Caco-2 (cell line): ENCODE data around the gene CA12. TPM values are rescaled to one million over a fixed set of nuclear protein-coding genes. Genes with fewer than 3 reads are reported as not detected.

Experiments
- BruUV-seq: library from RNA; stranded (reverse); fragments of 400-500 nt; replicated peaks from 2 replicates; lab custom pipeline; 2021; lab: Mats Ljungman, UMichigan
- CTCF ChIA-PET: fragments of 300-600 bp; sonication (Branson Sonifier 250); formaldehyde crosslinking; loops from one replicate; lab custom pipeline; 2022; ENCODE audit warnings: antibody characterized with exemption; lab: Charles Lee
- POLR2A ChIA-PET: fragments of 300-600 bp; sonication (Branson Sonifier 250); formaldehyde crosslinking; loops from one replicate; lab custom pipeline; 2022; ENCODE audit warnings: antibody characterized with exemption; lab: Charles Lee
- DNase-seq, 2 experiments: peaks; one replicate each; pipeline versions ENCODE4 v3.0.0 to v3.0.0-alpha.2; 2020 to 2022
- H3K27me3 ChIP-seq: replicated peaks from 2 replicates; pipeline ENCODE4 v1.6.0; 2011; ENCODE audit warnings: low read length; ENCODE audit not compliant: control insufficient read depth, insufficient read depth
- H3K36me3 ChIP-seq: 2 replicates; pipeline ENCODE4 v1.5.1; 2011; ENCODE audit warnings: low read length; ENCODE audit not compliant: control insufficient read depth, insufficient read depth
- H3K4me1 ChIP-seq: fragments of 250-450 bp; sonication (Bioruptor Pico); 2 replicates; pipeline ENCODE4 v1.5.1; 2020; ENCODE audit warnings: mild to moderate bottlenecking
- H3K4me3 ChIP-seq: 2 replicates; pipeline ENCODE4 v1.5.1; 2011; ENCODE audit warnings: low read depth, mild to moderate bottlenecking, control low read depth, low read length
- H3K9me3 ChIP-seq: fragments of 250-450 bp; sonication (Bioruptor Pico); 2 replicates; pipeline ENCODE4 v1.5.1; 2020; ENCODE audit warnings: mild to moderate bottlenecking, moderate library complexity
- H3K27ac Mint-ChIP-seq: one replicate; pipeline ENCODE4 v1.8.0; 2022; ENCODE audit warnings: mixed read lengths; ENCODE audit not compliant: unreplicated experiment
- H3K27me3 Mint-ChIP-seq: one replicate; pipeline ENCODE4 v1.8.0; 2022; ENCODE audit warnings: mixed read lengths; ENCODE audit not compliant: insufficient read depth, unreplicated experiment
- H3K36me3 Mint-ChIP-seq: one replicate; pipeline ENCODE4 v1.8.0; 2022; ENCODE audit warnings: mild to moderate bottlenecking, mixed read lengths; ENCODE audit not compliant: insufficient read depth, unreplicated experiment
- H3K4me1 Mint-ChIP-seq: one replicate; pipeline ENCODE4 v1.8.0; 2022; ENCODE audit warnings: low read depth, mixed read lengths; ENCODE audit not compliant: unreplicated experiment
- H3K4me3 Mint-ChIP-seq: one replicate; pipeline ENCODE4 v1.8.0; 2022; ENCODE audit warnings: mild to moderate bottlenecking, moderate library complexity, mixed read lengths; ENCODE audit not compliant: unreplicated experiment
- H3K9me3 Mint-ChIP-seq: one replicate; pipeline ENCODE4 v1.8.0; 2022; ENCODE audit warnings: mixed read lengths; ENCODE audit not compliant: unreplicated experiment
- intact Hi-C: fragments of 100-400 bp; cut with micrococcal nuclease; formaldehyde crosslinking; loops from one replicate; pipeline ENCODE4 v1.10.0; 2022; ENCODE audit not compliant: unreplicated experiment
- total RNA-seq: library from RNA; stranded (reverse); gene quantifications from 2 replicates; pipeline ENCODE4 v1.2.3, GENCODE V29; 2022
- TF ChIP-seq, protein P1 (sequence below), 2 experiments: fragments of 200-600 bp in 1 of 2; IDR thresholded peaks; 1 replicate in 1 of 2; 2 replicates in 1 of 2; pipeline versions ENCODE4 v1.5.1 to v1.8.0; 2011 to 2022; ENCODE audit warnings: antibody characterized with exemption in 1 of 2, control low read depth in 1 of 2, inconsistent platforms in 1 of 2, low read depth in 1 of 2, low read length in 1 of 2, mild to moderate bottlenecking in 1 of 2, moderate library complexity in 1 of 2; ENCODE audit not compliant: insufficient read depth in 1 of 2, severe bottlenecking in 1 of 2, unreplicated experiment in 1 of 2

Gene CA12
- total RNA-seq, 1 experiment from 2014 or later, result 1.0 TPM

DNA sequence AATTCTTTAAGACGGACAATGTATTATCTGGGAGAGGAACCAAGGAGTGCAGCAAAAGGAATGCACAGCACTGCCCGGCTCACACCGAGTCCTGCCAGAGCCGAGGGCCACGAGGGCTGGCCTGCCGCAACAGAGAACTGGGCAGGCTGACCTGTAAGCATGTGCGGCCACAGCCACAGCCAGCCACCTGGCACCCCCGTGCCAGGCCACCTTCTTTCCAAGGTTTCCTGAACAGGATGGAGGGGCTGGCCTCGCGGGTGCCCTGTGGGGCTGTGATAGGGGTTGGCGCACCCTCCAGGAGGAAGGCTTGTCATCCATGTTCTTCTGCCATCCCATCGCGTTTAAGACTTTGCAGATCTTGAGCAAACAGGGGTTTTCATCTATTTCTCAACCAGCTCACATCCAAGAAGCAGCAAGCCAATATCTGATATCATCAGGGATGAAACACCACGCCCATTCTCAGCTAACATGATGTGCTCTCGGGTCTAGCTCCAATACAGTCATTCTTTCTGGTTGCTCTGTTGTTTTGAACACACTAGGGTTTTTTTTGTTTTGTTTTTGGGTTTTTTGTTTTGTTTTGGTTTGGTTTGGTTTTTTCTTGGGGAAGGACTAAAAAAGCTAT, 10.2 kb downstream of the CA12 start:
- no peak overlapping the region for H3K4me3 Mint-ChIP-seq
- no TSS peak for BruUV-seq
- CTCF ChIA-PET, result no interaction called here

DNA sequence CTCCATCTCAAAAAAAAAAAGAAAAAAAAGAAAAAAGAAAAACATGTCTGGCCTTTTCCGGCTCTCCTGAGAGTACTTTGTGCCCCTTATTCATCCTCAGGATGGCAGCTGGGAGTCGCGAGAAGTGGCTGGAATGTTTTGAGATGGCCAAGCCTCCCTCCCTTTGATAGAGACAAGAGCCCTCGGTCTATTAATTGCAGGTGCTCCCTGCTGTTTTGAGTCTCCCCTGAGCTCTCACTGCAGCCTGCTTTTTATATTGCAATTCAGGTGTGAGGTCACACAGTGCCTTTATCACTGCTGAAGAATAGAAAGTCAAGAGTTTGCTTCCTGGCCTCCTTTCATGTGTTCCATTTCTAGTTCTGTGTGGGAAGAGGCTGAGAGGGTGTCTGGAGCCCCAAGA, 10.9 kb downstream of the CA12 start:
- H3K36me3 ChIP-seq, result no peaks in the 10 kb centered on the region
- Mint-ChIP-seq H3K4me1 (no peaks in the 10 kb centered on the region), H3K36me3 (no peaks in the 10 kb centered on the region), H3K27ac (no peak overlapping the region), H3K9me3 (no peaks in the 10 kb centered on the region), H3K4me3 (no peak overlapping the region), H3K27me3 (no peaks in the 10 kb centered on the region)
- BruUV-seq, result no TSS peak
- no peak for DNase-seq
- TF ChIP-seq, protein P1, sequence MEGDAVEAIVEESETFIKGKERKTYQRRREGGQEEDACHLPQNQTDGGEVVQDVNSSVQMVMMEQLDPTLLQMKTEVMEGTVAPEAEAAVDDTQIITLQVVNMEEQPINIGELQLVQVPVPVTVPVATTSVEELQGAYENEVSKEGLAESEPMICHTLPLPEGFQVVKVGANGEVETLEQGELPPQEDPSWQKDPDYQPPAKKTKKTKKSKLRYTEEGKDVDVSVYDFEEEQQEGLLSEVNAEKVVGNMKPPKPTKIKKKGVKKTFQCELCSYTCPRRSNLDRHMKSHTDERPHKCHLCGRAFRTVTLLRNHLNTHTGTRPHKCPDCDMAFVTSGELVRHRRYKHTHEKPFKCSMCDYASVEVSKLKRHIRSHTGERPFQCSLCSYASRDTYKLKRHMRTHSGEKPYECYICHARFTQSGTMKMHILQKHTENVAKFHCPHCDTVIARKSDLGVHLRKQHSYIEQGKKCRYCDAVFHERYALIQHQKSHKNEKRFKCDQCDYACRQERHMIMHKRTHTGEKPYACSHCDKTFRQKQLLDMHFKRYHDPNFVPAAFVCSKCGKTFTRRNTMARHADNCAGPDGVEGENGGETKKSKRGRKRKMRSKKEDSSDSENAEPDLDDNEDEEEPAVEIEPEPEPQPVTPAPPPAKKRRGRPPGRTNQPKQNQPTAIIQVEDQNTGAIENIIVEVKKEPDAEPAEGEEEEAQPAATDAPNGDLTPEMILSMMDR (IDR thresholded peaks at IDR 0.05; ENCODE audit: insufficient read depth in 1 of 2, low read depth in 1 of 2, low read length in 1 of 2, severe bottlenecking in 1 of 2, unreplicated experiment in 1 of 2), result no peak
- H3K27me3 ChIP-seq, result no peaks in the 10 kb centered on the region
- intact Hi-C loops, result no loop called here
- ChIA-PET POLR2A (no interaction called here), CTCF (no interaction called here)
- no peaks in the 10 kb centered on the region for H3K4me1 ChIP-seq
- no peak overlapping the region for H3K4me3 ChIP-seq
- no peaks in the 10 kb centered on the region for H3K9me3 ChIP-seq

More for the DNA sequence above, 10.2 kb downstream of the CA12 start:
- Mint-ChIP-seq H3K4me1 (no peaks in the 10 kb centered on the region), H3K36me3 (no peaks in the 10 kb centered on the region), H3K9me3 (no peaks in the 10 kb centered on the region), H3K27ac (no peak overlapping the region), H3K27me3 (peaks cover 2% of the 10 kb centered on the region)
- POLR2A ChIA-PET, result no interaction called here
- no peaks in the 10 kb centered on the region for H3K27me3 ChIP-seq
- H3K4me3 ChIP-seq, result no peak overlapping the region
- intact Hi-C loops, result no loop called here
- DNase-seq, result no peak
- TF ChIP-seq, protein P1 (IDR thresholded peaks at IDR 0.05; ENCODE audit: insufficient read depth in 1 of 2, low read depth in 1 of 2, low read length in 1 of 2, severe bottlenecking in 1 of 2, unreplicated experiment in 1 of 2), result no peak
- H3K9me3 ChIP-seq, result no peaks in the 10 kb centered on the region
- no peaks in the 10 kb centered on the region for H3K36me3 ChIP-seq
- H3K4me1 ChIP-seq, result no peaks in the 10 kb centered on the region

DNA sequence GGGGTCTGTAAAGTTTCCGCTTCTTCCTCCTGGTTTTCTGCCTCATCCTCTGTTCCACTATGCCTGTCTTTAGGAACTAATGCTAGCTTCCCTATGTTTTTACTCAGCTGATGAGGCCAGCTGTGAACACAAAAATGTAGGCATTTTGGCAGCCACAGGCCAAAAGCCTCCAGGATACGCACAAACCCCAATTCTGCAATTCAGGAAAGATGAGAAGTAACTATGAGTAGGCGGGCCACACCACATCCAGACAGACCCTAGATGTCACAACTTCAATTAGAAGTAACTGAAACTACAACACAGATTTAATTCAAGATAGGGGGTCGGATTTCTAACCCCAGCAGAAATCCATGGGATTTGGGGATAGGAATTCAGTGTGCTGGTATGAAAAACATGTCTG, 11.9 kb downstream of the CA12 start:
- Mint-ChIP-seq H3K4me3 (no peak overlapping the region), H3K36me3 (no peaks in the 10 kb centered on the region), H3K9me3 (no peaks in the 10 kb centered on the region), H3K27ac (no peak overlapping the region), H3K4me1 (no peaks in the 10 kb centered on the region), H3K27me3 (no peaks in the 10 kb centered on the region)
- no peaks in the 10 kb centered on the region for H3K4me1 ChIP-seq
- no peaks in the 10 kb centered on the region for H3K36me3 ChIP-seq
- no peaks in the 10 kb centered on the region for H3K9me3 ChIP-seq
- no peak overlapping the region for H3K4me3 ChIP-seq
- H3K27me3 ChIP-seq, result no peaks in the 10 kb centered on the region
- intact Hi-C loops, result no loop called here
- ChIA-PET CTCF (no interaction called here), POLR2A (no interaction called here)
- no peak for DNase-seq
- TF ChIP-seq, protein P1 (IDR thresholded peaks at IDR 0.05; ENCODE audit: insufficient read depth in 1 of 2, low read depth in 1 of 2, low read length in 1 of 2, severe bottlenecking in 1 of 2, unreplicated experiment in 1 of 2), result no peak
- no TSS peak for BruUV-seq
